ENCODE results near the gene TOM1L2. TPM values are rescaled to one million over a fixed set of nuclear protein-coding genes. Genes with fewer than 3 reads are reported as not detected.

TOM1L2 gene
- total RNA-seq, 1 donor from 2014 or later: 88.6 TPM

DNA sequence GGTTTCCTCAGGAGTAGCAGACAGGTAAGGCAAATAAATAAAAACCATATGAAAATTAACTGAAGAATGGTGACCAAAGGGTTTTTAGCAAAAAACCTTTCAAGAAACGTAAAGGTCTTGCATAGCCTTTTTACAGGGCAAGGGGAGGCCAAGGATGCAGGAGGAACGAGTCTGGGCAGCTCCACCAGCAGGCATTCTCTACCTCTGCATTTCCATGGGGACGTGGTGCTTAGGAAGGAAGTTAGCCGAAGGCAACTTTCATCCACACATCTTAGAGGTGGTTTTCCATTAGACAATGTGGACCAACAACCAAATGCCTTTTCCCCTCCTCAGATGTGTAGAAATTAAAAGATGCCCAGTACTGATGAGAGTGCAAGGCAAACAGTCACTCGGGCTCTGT, 20.7 kb downstream of the TOM1L2 start:
- Histone ChIP-seq H3K4me3 (no peak overlapping the region), H3K36me3 (peaks cover 0 to 8% of the 10 kb centered on the region in 2 donors), H3K27me3 (no peaks in the 10 kb centered on the region), H3K27ac (no peak overlapping the region), H3K9me3 (no peaks in the 10 kb centered on the region), H3K4me1 (peaks cover 46% of the 10 kb centered on the region)
- intact Hi-C loops (cut with DNase I): no loop called here
- DNase-seq (ENCODE audit: extremely low spot score in 2 of 2): no peak
- TF ChIP-seq POLR2AphosphoS5 (IDR thresholded peaks at IDR 0.05; ENCODE audit: insufficient read depth in 1 of 2, low read depth in 1 of 2): no peak
- TF ChIP-seq POLR2A (IDR thresholded peaks at IDR 0.05): no peak
- TF ChIP-seq, protein P1, sequence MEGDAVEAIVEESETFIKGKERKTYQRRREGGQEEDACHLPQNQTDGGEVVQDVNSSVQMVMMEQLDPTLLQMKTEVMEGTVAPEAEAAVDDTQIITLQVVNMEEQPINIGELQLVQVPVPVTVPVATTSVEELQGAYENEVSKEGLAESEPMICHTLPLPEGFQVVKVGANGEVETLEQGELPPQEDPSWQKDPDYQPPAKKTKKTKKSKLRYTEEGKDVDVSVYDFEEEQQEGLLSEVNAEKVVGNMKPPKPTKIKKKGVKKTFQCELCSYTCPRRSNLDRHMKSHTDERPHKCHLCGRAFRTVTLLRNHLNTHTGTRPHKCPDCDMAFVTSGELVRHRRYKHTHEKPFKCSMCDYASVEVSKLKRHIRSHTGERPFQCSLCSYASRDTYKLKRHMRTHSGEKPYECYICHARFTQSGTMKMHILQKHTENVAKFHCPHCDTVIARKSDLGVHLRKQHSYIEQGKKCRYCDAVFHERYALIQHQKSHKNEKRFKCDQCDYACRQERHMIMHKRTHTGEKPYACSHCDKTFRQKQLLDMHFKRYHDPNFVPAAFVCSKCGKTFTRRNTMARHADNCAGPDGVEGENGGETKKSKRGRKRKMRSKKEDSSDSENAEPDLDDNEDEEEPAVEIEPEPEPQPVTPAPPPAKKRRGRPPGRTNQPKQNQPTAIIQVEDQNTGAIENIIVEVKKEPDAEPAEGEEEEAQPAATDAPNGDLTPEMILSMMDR (IDR thresholded peaks at IDR 0.05): no peak

- Histone ChIP-seq H3K27ac (no peak overlapping the region), H3K36me3 (peaks cover 0 to 8% of the 10 kb centered on the region in 2 donors), H3K9me3 (no peaks in the 10 kb centered on the region), H3K4me3 (no peak overlapping the region), H3K4me1 (peaks cover 39% of the 10 kb centered on the region), H3K27me3 (no peaks in the 10 kb centered on the region)
- TF ChIP-seq POLR2AphosphoS5 (IDR thresholded peaks at IDR 0.05; ENCODE audit: insufficient read depth in 1 of 2, low read depth in 1 of 2) (no peak), POLR2A (IDR thresholded peaks at IDR 0.05) (no peak)
- TF ChIP-seq, protein P1 (IDR thresholded peaks at IDR 0.05): no peak
- intact Hi-C loops (cut with DNase I): no loop called here
- DNase-seq (ENCODE audit: extremely low spot score in 2 of 2): no peak
Measured at GRCh38 chr17:17950806-17951205, 21.4 kb downstream of the TOM1L2 start.

DNA sequence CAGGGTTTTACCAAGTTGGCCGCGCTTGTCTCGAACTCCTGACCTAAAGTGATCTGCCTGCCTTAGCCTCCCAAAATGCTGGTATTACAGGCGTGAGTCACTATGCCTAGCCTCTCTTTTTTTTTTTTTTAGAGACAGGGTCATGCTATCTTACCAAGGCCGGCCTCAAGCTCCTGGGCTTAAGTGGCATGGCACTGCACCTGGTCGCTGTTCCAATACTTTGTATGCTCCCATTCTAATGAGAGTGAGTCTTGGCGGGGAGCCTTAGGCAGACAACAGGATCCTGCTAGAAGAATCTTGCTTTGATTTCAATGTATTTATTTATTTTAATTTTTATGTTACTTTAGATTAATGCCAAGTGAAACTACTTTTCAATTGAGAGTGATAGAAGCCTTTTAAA, 21.9 kb downstream of the TOM1L2 start:
- no peaks in the 10 kb centered on the region for H3K9me3 ChIP-seq
- H3K27ac ChIP-seq: no peak overlapping the region
- TF ChIP-seq POLR2AphosphoS5 (IDR thresholded peaks at IDR 0.05; ENCODE audit: insufficient read depth in 1 of 2, low read depth in 1 of 2): no peak
- TF ChIP-seq POLR2A (IDR thresholded peaks at IDR 0.05): no peak
- TF ChIP-seq, protein P1 (IDR thresholded peaks at IDR 0.05): no peak
- peaks cover 37% of the 10 kb centered on the region for H3K4me1 ChIP-seq
- intact Hi-C loops (cut with DNase I): no loop called here
- no peak for DNase-seq (ENCODE audit: extremely low spot score in 2 of 2)
- peaks cover 0 to 8% of the 10 kb centered on the region in 2 donors for H3K36me3 ChIP-seq
- no peak overlapping the region for H3K4me3 ChIP-seq
- no peaks in the 10 kb centered on the region for H3K27me3 ChIP-seq

DNA sequence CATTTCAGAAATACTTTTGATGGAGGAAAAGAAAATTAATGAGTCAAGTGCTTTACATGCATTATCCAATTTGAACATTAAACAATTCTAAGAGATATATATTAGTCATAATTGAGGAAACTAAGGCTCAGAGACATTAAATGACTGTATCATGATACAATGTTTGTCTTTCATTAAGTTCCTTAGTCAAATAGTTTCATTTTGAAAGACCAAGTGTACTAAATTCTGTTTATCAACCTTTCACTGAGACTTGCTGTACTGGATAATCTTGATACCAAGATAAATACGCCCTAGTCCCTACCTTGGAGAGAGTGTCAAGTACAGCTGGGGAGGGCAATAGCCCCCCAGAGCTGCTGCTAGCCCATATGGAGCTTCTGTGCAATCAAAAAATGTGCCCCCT, 24.2 kb downstream of the TOM1L2 start:
- TF ChIP-seq POLR2AphosphoS5 (IDR thresholded peaks at IDR 0.05; ENCODE audit: insufficient read depth in 1 of 2, low read depth in 1 of 2): peak in 1 of 2 donors; percentile 37
- TF ChIP-seq, protein P1 (IDR thresholded peaks at IDR 0.05): no peak
- no peak for DNase-seq (ENCODE audit: extremely low spot score in 2 of 2)
- no peaks in the 10 kb centered on the region for H3K9me3 ChIP-seq
- H3K27ac ChIP-seq: no peak overlapping the region
- no peaks in the 10 kb centered on the region for H3K36me3 ChIP-seq
- no peaks in the 10 kb centered on the region for H3K27me3 ChIP-seq
- intact Hi-C loops (cut with DNase I): no loop called here
- H3K4me1 ChIP-seq: peaks cover 46% of the 10 kb centered on the region
- H3K4me3 ChIP-seq: no peak overlapping the region

DNA sequence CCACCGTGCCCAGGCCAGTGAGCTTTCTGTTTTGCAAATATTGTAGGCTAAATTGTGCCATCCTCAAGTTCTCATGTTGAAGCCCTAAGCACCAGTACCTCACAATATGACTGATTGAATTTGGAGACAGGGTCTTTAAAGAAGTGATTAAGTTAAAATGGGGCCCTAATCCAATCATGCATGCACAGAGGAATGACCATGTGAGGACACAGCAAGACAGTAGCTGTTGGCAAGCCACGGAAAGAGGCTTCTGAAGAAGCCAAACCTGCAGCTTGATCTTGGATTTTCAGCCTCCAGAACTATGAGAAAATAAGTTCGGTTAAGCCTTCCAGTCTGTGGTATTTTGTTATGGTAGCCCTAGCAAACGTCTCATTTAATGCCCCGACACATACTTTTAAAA, 24.9 kb downstream of the TOM1L2 start:
- no peaks in the 10 kb centered on the region for H3K36me3 ChIP-seq
- peaks cover 52% of the 10 kb centered on the region for H3K4me1 ChIP-seq
- intact Hi-C loops (cut with DNase I): no loop called here
- H3K27me3 ChIP-seq: no peaks in the 10 kb centered on the region
- no peaks in the 10 kb centered on the region for H3K9me3 ChIP-seq
- no peak for TF ChIP-seq POLR2A (IDR thresholded peaks at IDR 0.05)
- TF ChIP-seq POLR2AphosphoS5 (IDR thresholded peaks at IDR 0.05; ENCODE audit: insufficient read depth in 1 of 2, low read depth in 1 of 2): no peak
- TF ChIP-seq, protein P1 (IDR thresholded peaks at IDR 0.05): no peak
- no peak for DNase-seq (ENCODE audit: extremely low spot score in 2 of 2)
- H3K27ac ChIP-seq: no peak overlapping the region
- H3K4me3 ChIP-seq: no peak overlapping the region
